GM19035 (cell line): ENCODE results near the gene PDLIM5.
"Not testable (repeated sequence)": the region's sequence is repeated elsewhere in the genome, so short reads cannot be mapped to it uniquely, and the experiment has no call there.

ENCODE experiments used
- ATAC-seq: cut with Tn5 transposase; IDR thresholded peaks from one replicate; pipeline ENCODE4 v1.9.1; 2021; ENCODE audit not compliant: unreplicated experiment

PDLIM5 gene

GRCh38 chr4:94489098-94489497, 37.4 kb downstream of the PDLIM5 start:
- ATAC-seq, result no peak

- no peak for ATAC-seq
Measured at GRCh38 chr4:94490437-94490836, 38.7 kb downstream of the PDLIM5 start.

- no peak for ATAC-seq
Measured at GRCh38 chr4:94491322-94491721, 39.6 kb downstream of the PDLIM5 start.

DNA sequence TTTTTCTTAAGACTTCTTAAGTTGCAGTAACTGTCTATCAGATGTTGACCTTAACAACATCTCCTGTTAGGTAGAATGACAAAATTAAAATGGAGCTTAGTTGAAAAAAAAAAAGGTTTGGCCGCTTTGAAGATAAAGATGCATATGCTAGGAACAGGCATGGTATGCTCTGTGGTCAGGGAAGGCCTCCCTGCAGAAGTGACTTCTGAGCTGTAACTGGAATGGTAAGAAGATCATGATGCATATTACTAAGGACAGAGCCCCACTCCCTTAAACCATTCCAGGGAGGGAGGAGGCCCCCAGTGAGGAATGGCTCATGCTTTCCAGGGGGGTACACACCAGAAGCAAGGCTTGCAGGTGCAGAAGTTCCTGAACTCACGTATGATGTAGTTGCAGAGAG, 43.7 kb downstream of the PDLIM5 start:
- no peak for ATAC-seq

- ATAC-seq, result no peak
Measured at GRCh38 chr4:94497690-94498089, 45.9 kb downstream of the PDLIM5 start.

DNA sequence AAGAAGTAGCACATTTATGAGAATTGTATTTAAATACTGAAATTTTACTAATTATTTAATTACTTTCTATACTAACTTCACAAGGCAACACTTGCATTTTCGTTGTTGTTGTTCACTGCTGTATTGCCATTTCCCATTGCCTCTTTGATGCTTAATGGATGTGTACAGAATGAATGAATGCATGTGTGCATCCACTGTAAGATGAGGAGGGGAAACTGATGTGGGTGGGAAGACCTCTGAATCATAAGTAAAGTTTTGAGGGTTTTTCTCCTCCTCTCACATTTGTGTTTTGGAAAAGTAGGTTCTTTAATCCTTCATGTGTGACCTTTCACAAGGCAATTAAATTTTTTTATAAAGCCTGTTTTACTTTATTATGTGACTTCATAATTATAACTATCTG, 46.8 kb downstream of the PDLIM5 start:
- no peak for ATAC-seq

GRCh38 chr4:94500685-94501084, 48.9 kb downstream of the PDLIM5 start:
- no peak for ATAC-seq

DNA sequence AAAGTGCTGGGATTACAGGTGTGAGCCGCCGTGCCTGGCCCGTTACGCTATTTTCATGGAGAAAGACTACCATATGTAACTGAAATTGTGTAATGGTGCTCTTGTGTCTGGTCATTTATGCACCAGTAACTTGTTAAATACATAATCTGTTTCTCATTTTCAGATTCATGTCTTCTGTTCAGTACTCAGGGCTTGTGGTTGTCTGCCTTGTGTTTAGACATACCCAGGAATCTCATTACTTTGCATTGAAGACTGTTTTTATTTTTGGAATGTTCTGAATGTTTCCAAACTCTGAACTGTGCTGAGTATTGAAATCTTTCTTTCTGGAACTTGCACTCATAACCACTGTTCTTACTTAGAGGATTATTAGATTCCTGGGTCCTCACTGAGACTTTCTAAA, 52.8 kb downstream of the PDLIM5 start:
- no peak for ATAC-seq

GRCh38 chr4:94506822-94507221, 55.1 kb downstream of the PDLIM5 start:
- ATAC-seq, result no peak

- ATAC-seq, result no peak
Measured at GRCh38 chr4:94507281-94507680, 55.5 kb downstream of the PDLIM5 start.

GRCh38 chr4:94507708-94508107, 56.0 kb downstream of the PDLIM5 start:
- ATAC-seq, result no peak

DNA sequence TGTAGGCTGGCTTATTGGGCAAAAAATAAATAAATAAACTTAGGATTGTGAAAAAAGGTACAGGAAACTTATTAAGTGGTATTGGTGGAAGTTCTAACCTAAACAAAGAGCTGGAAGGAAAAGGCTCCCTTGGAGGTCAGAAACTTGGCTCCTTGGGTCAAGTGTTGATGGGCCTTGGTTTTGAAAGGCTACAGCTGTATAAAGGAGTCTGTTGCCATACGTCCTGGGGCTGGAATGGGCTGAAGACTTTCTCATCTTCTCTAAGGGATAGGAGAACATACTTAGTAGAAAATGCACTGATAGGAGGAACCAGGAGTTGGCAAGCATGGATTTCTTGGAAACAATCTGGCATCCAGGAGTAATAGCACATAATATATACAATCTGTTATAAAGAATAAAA, 56.6 kb downstream of the PDLIM5 start:
- ATAC-seq, result no peak

- ATAC-seq, result no peak
Measured at GRCh38 chr4:94508806-94509205, 57.1 kb downstream of the PDLIM5 start.

- ATAC-seq, result no peak
Measured at GRCh38 chr4:94511591-94511990, 59.8 kb downstream of the PDLIM5 start.

GRCh38 chr4:94513532-94513931, 61.8 kb downstream of the PDLIM5 start:
- ATAC-seq, result not testable (repeated sequence)

DNA sequence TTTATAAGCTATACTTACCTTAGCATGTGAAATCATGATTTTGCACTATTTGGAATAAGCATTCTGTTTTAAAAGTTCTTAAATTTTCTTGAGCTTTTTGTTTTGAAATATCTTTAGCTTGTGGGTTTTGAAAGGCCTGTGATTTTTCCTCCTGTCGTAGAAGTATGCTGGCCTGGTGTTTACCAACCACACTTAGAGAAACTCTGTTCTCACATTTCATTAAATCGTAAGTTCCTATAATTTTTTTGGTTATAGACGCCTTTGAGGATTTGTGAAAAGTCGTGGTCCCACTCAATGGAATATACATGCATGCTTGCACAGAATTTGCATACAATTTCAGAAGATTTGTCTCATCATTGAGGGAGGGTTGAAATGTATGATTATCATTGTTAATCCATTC, 63.6 kb downstream of the PDLIM5 start:
- no peak for ATAC-seq

- no peak for ATAC-seq
Measured at GRCh38 chr4:94516067-94516466, 64.3 kb downstream of the PDLIM5 start.

- ATAC-seq, result no peak
Measured at GRCh38 chr4:94516999-94517398, 65.3 kb downstream of the PDLIM5 start.

- ATAC-seq, result no peak
Measured at GRCh38 chr4:94517492-94517891, 65.8 kb downstream of the PDLIM5 start.

DNA sequence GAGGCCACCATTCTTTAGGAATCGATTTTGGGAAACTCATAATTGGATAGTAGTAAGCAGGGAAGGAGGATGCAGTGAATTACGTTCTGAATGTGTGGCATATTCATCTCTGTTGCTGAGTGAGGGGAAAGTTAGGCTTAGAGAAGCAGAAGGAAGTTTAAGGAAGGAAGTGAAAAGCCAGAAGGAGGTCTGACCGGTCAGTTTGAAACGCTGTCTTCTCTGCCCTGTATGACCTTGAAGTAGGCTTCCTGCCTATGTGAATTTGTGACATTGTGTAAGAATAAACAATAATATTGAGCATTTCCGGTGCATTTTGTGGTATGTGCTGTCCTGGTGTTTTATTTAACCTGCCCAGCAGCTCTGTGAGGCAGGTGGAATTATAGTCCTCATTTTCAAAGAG, 67.3 kb downstream of the PDLIM5 start:
- peak; percentile 60 for ATAC-seq

DNA sequence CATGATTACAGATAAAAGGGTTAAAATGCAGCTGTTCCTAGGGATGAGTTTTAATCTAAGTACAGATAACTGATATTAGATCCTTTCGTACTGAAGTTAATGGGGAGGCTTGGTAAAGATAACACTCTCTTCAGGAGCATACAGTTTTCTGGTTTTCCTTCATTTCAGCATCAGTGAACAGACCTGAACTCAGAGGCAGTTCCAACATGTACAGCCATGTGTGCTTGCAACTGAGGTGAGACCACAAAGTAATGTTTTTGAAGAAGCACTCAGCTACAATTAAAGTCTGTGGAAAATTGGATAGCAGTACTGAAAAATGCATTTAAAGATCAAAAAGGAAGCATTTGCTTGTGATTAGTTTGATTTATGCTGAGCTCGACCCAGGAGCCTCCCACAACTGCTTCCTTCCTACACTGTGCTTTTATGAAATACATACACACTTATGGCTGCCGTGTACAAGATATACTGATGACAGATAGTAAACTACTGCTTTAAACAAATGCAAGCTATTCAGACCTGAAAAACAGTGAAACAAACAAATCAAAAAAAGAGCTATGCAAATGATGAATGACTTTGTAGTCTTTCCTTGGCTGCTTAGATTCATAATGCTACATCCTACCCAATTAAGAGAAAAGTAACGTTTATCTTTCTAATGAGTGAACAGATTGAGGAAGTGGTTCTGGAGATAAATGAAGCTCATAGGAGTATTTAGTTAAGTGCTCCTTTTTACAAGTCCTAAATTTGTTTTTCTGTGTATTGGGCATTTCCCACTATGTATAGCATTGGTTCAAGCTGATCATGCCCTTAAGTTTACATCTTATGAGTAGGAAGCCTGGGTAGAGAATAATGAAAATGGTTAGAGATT, 68.4 kb downstream of the PDLIM5 start:
- ATAC-seq, result no peak

DNA sequence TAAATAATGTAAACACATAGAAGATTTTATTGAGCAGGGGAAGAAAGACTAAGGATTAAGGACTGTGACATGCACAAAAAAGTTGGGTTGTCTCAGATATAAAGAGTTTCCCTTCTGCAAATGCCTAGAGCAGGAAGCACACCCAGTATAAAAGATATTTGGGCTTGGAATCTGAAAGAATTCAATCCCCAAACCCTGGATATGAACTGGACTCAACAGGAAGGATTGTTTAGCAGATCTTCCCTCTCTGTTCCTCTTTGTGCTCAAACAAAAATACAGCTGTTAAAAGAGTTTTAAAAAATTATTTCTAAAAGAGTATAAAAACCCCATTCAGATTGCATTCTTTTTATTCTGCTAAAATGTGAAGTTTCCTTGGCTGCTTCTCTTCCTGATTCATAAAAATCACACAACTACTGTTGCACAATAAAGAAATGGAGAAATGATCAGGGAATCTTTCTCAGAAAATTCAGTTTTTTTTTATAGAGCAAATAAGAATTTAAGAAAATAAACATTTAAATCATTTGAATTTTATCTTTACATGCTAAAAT, 71.4 kb downstream of the PDLIM5 start:
- no peak for ATAC-seq

DNA sequence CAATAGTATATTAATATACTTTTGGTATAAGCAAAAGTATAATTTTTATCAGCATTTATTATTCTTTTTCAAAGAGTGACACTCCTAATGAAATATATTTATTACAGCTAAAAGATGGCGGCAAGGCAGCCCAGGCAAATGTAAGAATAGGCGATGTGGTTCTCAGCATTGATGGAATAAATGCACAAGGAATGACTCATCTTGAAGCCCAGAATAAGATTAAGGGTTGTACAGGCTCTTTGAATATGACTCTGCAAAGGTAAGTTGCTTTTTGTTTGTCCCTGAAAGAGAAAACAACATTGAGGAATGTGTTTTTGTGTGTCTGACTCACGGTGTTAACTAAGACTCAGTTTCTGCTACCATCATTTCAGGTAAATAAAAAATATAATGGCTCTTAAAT, 71.9 kb downstream of the PDLIM5 start:
- no peak for ATAC-seq
